Uterus (tissue), 2 donors: ENCODE measurements around the gene KCNQ1.

Experiments used
- CTCF ChIP-seq, 4 experiments: fragments of 200-600 bp in 2 of 4; fragments of 450-650 bp in 2 of 4; sonication (generic) in 2 of 4; IDR thresholded peaks; one replicate each; pipeline ENCODE4 v1.5.1; 2016 to 2019; ENCODE audit warnings: antibody characterized with exemption in 4 of 4, mild to moderate bottlenecking in 2 of 4, moderate library complexity in 1 of 4
- POLR2A ChIP-seq, 2 donors: fragments of 450-650 bp; IDR thresholded peaks; one replicate each; pipeline ENCODE4 v1.6.1; 2016; ENCODE audit warnings: antibody characterized with exemption in 2 of 2, mild to moderate bottlenecking in 1 of 2, moderate library complexity in 1 of 2

- TF ChIP-seq CTCF (IDR thresholded peaks at IDR 0.05) (no peak), POLR2A (IDR thresholded peaks at IDR 0.05) (no peak)
Observed at GRCh38 chr11:2806351-2807024, 361.7 kb downstream of the KCNQ1 start.
